KMS-11 (cell line): ENCODE results near the gene GRAMD4.

Experiments
- H2AFZ ChIP-seq: fragments of 200-600 bp; sonication (generic); 2 replicates; pipeline ENCODE4 v1.6.1; 2016; ENCODE audit warnings: antibody characterized with exemption, mixed run types, low read depth
- H3K27ac ChIP-seq: fragments of 200-600 bp; sonication (generic); 2 replicates; pipeline ENCODE4 v1.6.1; 2016; ENCODE audit warnings: mild to moderate bottlenecking, mixed run types
- H3K27me3 ChIP-seq: fragments of 200-600 bp; sonication (generic); 2 replicates; pipeline ENCODE4 v1.6.1; 2017; ENCODE audit warnings: mild to moderate bottlenecking, low read depth, mixed run types, moderate library complexity; ENCODE audit not compliant: insufficient read depth
- H3K36me3 ChIP-seq: fragments of 200-600 bp; sonication (generic); 2 replicates; pipeline ENCODE4 v1.6.1; 2017; ENCODE audit warnings: mild to moderate bottlenecking, mixed run types; ENCODE audit not compliant: insufficient read depth
- H3K4me1 ChIP-seq: fragments of 200-600 bp; sonication (generic); 2 replicates; pipeline ENCODE4 v1.6.1; 2016; ENCODE audit warnings: mild to moderate bottlenecking, low read depth, mixed run types; ENCODE audit not compliant: poor library complexity, severe bottlenecking
- H3K4me2 ChIP-seq: fragments of 200-600 bp; sonication (generic); 2 replicates; pipeline ENCODE4 v1.7.0; 2016; ENCODE audit warnings: mild to moderate bottlenecking, mixed run types
- H3K4me3 ChIP-seq: fragments of 200-600 bp; sonication (generic); IDR thresholded peaks from 2 replicates; pipeline ENCODE4 v1.6.1; 2017; ENCODE audit warnings: low read depth, low read length, mixed read lengths; ENCODE audit not compliant: insufficient read depth
- H3K79me2 ChIP-seq: fragments of 200-600 bp; sonication (generic); 2 replicates; pipeline ENCODE4 v1.6.1; 2016; ENCODE audit warnings: low read depth, mixed run types; ENCODE audit not compliant: insufficient read depth
- H3K9ac ChIP-seq: fragments of 200-600 bp; sonication (generic); 2 replicates; pipeline ENCODE4 v1.6.1; 2016; ENCODE audit warnings: mild to moderate bottlenecking, mixed run types
- H4K20me1 ChIP-seq: fragments of 200-600 bp; sonication (generic); 2 replicates; pipeline ENCODE4 v1.6.1; 2016; ENCODE audit warnings: mild to moderate bottlenecking, mixed run types; ENCODE audit not compliant: insufficient read depth
- TF ChIP-seq, protein P1 (sequence below): fragments of 200-600 bp; sonication (generic); conservative IDR thresholded peaks from 2 replicates; pipeline ENCODE4 v1.6.1; 2017; ENCODE audit warnings: low read depth, mild to moderate bottlenecking, antibody characterized with exemption, low read length, moderate library complexity, mixed read lengths

GRAMD4 gene

DNA sequence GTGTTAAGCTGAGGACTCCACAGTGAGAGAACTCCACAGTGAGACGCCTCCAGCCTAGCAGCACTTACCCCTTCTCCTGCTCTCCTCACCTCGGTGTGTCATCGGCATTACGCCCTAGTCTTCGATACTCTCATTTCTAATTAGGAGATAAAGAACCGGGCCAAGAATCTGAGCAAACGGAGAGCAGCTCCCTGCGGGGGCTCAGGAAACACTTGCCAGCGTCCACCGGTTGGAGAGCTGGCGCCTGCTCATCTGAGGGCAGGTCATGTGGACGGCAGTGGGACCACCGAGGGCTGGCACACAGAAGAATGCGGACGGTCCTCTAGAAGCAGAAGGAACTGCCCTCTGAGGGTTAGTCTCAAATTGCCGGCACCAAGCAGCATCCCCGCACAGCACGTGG is 104.9 kb downstream of the GRAMD4 start:
- no peaks in the 10 kb centered on the region for H3K36me3 ChIP-seq
- no peak overlapping the region for H2AFZ ChIP-seq
- no peaks in the 10 kb centered on the region for H4K20me1 ChIP-seq
- H3K4me3 ChIP-seq, result no peak overlapping the region
- no peaks in the 10 kb centered on the region for H3K79me2 ChIP-seq
- no peaks in the 10 kb centered on the region for H3K4me1 ChIP-seq
- TF ChIP-seq, protein P1, sequence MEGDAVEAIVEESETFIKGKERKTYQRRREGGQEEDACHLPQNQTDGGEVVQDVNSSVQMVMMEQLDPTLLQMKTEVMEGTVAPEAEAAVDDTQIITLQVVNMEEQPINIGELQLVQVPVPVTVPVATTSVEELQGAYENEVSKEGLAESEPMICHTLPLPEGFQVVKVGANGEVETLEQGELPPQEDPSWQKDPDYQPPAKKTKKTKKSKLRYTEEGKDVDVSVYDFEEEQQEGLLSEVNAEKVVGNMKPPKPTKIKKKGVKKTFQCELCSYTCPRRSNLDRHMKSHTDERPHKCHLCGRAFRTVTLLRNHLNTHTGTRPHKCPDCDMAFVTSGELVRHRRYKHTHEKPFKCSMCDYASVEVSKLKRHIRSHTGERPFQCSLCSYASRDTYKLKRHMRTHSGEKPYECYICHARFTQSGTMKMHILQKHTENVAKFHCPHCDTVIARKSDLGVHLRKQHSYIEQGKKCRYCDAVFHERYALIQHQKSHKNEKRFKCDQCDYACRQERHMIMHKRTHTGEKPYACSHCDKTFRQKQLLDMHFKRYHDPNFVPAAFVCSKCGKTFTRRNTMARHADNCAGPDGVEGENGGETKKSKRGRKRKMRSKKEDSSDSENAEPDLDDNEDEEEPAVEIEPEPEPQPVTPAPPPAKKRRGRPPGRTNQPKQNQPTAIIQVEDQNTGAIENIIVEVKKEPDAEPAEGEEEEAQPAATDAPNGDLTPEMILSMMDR, result no peak
- H3K9ac ChIP-seq, result no peak overlapping the region
- no peaks in the 10 kb centered on the region for H3K27me3 ChIP-seq
- no peak overlapping the region for H3K27ac ChIP-seq
- no peak overlapping the region for H3K4me2 ChIP-seq

GRCh38 chr22:46726066-46726985 is 106.1 kb downstream of the GRAMD4 start:
- Histone ChIP-seq H2AFZ (no peak overlapping the region), H4K20me1 (no peaks in the 10 kb centered on the region), H3K27ac (no peak overlapping the region), H3K4me3 (no peak overlapping the region), H3K79me2 (no peaks in the 10 kb centered on the region), H3K9ac (no peak overlapping the region), H3K4me1 (no peaks in the 10 kb centered on the region), H3K36me3 (no peaks in the 10 kb centered on the region), H3K27me3 (no peaks in the 10 kb centered on the region), H3K4me2 (no peak overlapping the region)
- TF ChIP-seq, protein P1, result no peak

DNA sequence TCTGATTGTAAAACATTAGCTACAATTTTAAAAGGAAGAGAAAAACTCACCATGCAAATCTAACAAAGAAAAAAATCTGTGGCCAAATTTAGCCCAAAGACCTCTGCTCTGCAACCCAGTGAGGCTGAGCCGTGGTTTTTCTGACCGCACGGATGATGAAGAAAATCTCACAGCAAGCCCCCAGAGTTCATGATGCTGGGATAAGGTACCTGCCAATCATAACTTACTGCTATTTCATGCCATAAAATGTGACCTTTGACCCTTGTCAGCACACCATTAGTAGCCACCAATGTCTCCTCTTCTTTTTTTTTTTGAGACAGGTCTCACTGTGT is 106.8 kb downstream of the GRAMD4 start:
- Histone ChIP-seq H3K4me3 (no peak overlapping the region), H4K20me1 (no peaks in the 10 kb centered on the region), H3K4me1 (no peaks in the 10 kb centered on the region), H3K36me3 (no peaks in the 10 kb centered on the region), H3K27me3 (no peaks in the 10 kb centered on the region), H3K4me2 (no peak overlapping the region), H3K79me2 (no peaks in the 10 kb centered on the region), H3K9ac (no peak overlapping the region), H3K27ac (no peak overlapping the region), H2AFZ (no peak overlapping the region)
- TF ChIP-seq, protein P1, result no peak

- Histone ChIP-seq H3K27me3 (no peaks in the 10 kb centered on the region), H3K4me2 (no peak overlapping the region), H3K4me1 (no peaks in the 10 kb centered on the region), H3K27ac (no peak overlapping the region), H3K36me3 (no peaks in the 10 kb centered on the region), H3K79me2 (no peaks in the 10 kb centered on the region), H3K9ac (no peak overlapping the region), H2AFZ (no peak overlapping the region), H4K20me1 (no peaks in the 10 kb centered on the region), H3K4me3 (no peak overlapping the region)
- TF ChIP-seq, protein P1, result no peak
Observed at GRCh38 chr22:46727813-46728364, 107.7 kb downstream of the GRAMD4 start.
